ENCODE measurements around the gene AXIN1. TPM values are rescaled to one million over a fixed set of nuclear protein-coding genes. Genes with fewer than 3 reads are reported as not detected.

Gene AXIN1
- total and polyA plus RNA-seq, 2 of the 8 experiments (the other 6 are each of a cell fraction or from before 2014, with no cell fraction given) = 12.5 to 41.9 TPM

GRCh38 chr16:280005-280460 lies 72.5 kb downstream of the AXIN1 start (continued):
- TF ChIP-seq RNF2 (IDR thresholded peaks at IDR 0.05; ENCODE audit: borderline replicate concordance, low read depth, low read length, missing control alignments, poor library complexity, severe bottlenecking) = no peak
